ENCODE data around the gene FBXL5.

Gene FBXL5

DNA sequence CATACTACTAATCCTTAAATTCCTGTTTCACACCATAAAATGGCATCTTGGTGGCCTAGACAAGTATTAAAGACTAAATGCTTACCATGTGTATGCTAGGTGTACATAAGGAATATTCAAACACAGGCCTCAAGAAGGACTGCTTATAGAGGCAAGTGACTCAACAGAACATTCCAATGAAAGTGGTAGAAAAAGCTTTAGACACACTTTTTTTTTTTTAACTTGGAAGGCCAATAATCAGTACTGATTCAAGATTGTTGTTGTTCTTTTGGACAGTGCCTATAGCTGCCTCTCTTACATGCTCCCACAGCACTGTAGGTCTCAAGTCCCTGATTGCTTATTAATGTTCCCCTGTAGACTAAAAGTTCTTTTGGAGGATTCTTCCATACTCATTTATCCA is 77.6 kb downstream of the FBXL5 start:
- no peak overlapping the region for H3K4me3 ChIP-seq (ENCODE audit: control insufficient read depth, low read depth, low read length)
- no peak for TF ChIP-seq CTCF (IDR thresholded peaks at IDR 0.05; ENCODE audit: control insufficient read depth, insufficient read depth, low read depth, low read length, missing control alignments)
- DNase-seq (ENCODE audit: low read depth): no peak

DNA sequence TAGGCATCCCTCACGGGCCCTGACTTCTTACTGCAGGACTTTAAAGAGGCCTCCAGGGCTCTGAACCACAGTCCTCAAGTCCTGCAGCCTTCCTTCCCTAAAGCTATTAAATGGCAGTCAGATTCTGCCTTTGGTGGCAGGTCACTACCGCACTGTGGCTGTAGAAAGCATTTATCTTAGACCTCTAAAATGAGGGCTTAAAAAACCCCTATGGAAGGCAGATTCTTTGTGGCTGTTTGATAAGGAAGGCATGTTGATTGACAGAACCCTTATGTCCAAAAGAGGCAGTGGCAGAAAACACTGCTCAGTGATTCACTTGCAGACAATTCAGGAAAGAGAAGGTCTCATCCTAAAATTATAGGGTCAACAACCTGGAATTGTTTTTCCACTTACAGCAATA is 79.2 kb downstream of the FBXL5 start:
- no peak for TF ChIP-seq CTCF (IDR thresholded peaks at IDR 0.05; ENCODE audit: control insufficient read depth, insufficient read depth, low read depth, low read length, missing control alignments)
- no peak for DNase-seq (ENCODE audit: low read depth)
- no peak overlapping the region for H3K4me3 ChIP-seq (ENCODE audit: control insufficient read depth, low read depth, low read length)

GRCh38 chr4:15569746-15570145 is 85.4 kb downstream of the FBXL5 start:
- no peak overlapping the region for H3K4me3 ChIP-seq (ENCODE audit: control insufficient read depth, low read depth, low read length)
- TF ChIP-seq CTCF (IDR thresholded peaks at IDR 0.05; ENCODE audit: control insufficient read depth, insufficient read depth, low read depth, low read length, missing control alignments): no peak
- no peak for DNase-seq (ENCODE audit: low read depth)

- DNase-seq (ENCODE audit: low read depth): no peak
- H3K4me3 ChIP-seq (ENCODE audit: control insufficient read depth, low read depth, low read length): no peak overlapping the region
- no peak for TF ChIP-seq CTCF (IDR thresholded peaks at IDR 0.05; ENCODE audit: control insufficient read depth, insufficient read depth, low read depth, low read length, missing control alignments)
Measured at GRCh38 chr4:15568821-15569220, 86.3 kb downstream of the FBXL5 start.

GRCh38 chr4:15563871-15564270 is 91.3 kb downstream of the FBXL5 start:
- H3K4me3 ChIP-seq (ENCODE audit: control insufficient read depth, low read depth, low read length): no peak overlapping the region
- no peak for TF ChIP-seq CTCF (IDR thresholded peaks at IDR 0.05; ENCODE audit: control insufficient read depth, insufficient read depth, low read depth, low read length, missing control alignments)
- DNase-seq (ENCODE audit: low read depth): no peak

DNA sequence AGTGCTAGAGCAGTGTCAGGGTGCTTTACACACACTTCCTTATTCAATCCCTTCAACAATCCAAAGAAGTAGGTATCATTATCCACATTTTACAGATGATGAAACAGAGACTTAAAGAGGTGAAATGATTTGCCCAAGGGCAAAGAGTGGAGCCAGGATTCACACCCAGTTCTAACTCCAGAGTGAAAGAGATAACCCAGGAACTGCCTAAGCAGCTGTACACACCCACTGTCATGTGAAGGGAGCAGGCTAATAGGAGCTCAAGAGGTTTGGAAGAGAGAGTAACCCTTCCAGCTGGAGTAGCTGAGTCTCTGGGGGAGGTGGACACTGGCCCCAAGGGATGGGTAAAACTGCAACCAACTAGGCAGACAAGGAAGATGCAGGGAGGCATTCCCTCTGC is 92.5 kb downstream of the FBXL5 start:
- DNase-seq (ENCODE audit: low read depth): no peak
- H3K4me3 ChIP-seq (ENCODE audit: control insufficient read depth, low read depth, low read length): no peak overlapping the region
- TF ChIP-seq CTCF (IDR thresholded peaks at IDR 0.05; ENCODE audit: control insufficient read depth, insufficient read depth, low read depth, low read length, missing control alignments): no peak

DNA sequence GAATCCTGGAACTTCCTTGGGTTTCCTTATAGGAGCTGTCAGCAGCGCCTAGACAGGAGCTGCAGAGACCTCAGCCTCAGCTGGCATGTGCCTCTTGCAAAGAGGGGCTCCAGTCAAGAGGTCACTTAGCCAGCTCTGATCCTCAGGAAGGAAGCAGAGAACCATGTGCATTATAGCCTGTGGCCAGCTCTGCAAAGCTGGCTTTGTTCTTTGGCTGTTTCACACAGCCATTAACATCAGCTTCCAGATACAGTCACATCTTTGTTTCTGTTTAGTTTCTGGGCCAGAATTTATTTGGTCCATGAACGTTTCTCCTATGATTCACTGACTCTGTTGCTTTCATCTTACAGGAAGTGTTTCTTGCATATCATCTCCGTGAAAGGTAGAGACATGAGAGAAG is 93.0 kb downstream of the FBXL5 start:
- no peak for TF ChIP-seq CTCF (IDR thresholded peaks at IDR 0.05; ENCODE audit: control insufficient read depth, insufficient read depth, low read depth, low read length, missing control alignments)
- DNase-seq (ENCODE audit: low read depth): no peak
- H3K4me3 ChIP-seq (ENCODE audit: control insufficient read depth, low read depth, low read length): no peak overlapping the region

All from AG09309 (cell line).